ENCODE measurements around the gene MACO1.
"Not testable (repeated sequence)": the region's sequence is repeated elsewhere in the genome, so short reads cannot be mapped to it uniquely, and the experiment has no call there.

Gene MACO1

DNA sequence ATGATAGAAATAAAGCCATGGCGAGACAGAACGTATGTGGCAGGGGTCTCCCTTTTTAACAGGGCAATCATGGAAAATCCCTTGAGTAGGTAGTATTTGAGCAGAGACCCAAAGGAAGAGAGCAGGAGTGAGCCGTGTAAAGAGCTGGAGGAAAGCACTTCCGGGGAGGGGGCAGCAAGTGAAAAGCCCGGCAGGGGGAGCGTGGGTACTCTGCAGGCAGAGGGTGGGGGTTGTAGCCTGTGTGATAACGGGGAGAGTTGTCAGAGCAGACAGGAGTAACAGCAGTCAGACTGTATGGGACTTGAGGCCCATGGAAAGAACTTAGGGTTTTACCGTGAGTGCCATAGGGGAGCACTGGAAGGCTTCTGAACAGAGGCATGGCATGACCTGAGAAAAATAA, 61.6 kb downstream of the MACO1 start:
- DNase-seq = no peak

DNA sequence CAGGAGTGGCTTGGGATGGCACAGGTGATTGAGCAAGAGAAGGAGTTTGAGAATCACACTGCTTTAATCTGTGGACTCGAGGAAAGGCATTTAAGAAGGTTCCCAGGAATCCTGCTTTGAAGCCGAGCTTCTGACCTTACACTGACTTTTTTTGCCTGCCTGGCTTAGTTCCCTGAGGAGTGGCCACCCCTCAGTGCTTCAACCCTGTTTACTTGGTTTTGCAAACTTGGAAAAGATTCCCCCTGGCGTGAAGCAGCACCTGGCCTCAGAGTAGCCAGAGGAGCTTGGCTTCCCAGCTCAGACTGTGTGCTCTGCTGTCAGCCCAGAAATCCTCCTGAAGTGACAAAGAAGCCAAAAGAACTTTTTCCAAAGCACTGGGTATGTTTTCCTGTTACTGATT, 64.3 kb downstream of the MACO1 start:
- no peak for DNase-seq

DNA sequence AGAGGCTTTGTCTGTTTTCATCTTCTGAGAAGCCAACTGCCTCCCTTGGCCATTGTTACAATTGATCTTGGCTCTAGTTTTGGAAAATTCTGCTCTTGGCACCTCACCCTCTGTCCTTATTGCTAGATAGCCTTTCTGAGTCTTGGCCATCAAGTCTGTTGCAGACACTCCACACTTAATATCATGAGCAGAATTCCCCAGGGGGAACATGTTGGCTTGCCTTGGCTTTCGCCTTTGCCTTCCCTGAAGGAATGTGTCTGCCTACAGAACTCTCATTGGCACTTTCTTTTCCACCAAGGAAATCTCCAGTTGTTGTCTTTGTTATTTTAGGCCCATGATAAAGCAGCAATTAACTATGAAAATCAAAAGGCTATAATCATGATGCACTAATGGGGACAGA, 70.0 kb downstream of the MACO1 start:
- no peak for DNase-seq

DNA sequence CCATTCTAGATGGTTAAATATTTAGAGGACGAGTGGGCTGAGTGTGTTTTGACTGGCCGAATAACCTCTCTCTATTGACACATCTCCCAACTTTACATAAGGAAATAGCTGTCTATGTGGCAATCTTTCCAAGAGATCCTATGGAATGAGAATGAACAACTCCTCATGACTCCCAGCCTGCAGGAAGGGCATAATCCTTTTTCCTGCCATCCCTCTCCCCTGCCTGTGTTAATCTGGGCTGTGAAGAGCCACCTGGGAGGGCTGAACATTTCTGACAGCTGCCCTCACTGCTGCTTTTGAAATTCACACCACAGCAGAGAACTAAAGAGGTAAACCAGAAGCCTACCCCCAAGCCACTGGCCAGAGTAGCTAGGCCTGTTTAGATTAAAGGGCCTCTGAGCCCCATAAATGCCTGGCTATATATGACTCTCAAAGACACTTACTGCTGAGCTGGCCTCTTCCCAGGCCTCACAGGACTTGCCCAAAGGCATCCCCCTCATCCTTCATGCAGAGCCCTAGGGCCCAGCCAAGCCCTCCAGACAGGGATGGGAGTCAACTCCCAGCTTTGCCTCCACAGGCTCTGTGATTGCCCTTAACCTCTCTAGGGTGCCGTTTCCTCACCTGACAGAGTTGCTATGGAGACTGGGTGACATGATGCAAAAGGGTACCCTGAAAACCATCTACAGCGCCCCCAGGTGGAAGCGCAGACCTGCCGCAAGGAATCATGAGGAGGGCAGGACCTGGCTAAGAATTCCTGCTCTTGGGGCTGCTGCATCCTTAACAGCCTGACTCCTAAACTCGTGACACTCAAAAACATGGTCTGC, 70.8 kb downstream of the MACO1 start:
- no peak for DNase-seq

DNA sequence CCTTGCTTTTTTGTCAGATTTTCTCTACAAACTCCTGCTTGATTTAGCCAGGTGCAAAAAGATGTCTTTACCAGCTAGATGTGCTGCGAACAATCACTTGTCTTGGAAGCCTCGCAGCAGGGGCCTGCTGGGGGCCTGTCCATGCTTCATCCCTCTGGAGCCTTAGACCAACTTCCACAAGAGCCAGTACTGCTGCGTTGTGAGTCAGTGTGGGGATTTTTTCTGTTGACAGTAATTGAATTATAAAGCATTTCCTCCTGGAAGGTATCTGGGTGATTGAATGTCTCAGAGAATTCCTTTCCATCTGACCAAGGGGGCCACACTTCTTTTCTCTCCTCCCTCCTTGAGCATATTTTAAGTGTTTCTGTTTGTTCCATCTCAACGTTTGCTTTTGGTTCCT, 72.3 kb downstream of the MACO1 start:
- no peak for DNase-seq

DNA sequence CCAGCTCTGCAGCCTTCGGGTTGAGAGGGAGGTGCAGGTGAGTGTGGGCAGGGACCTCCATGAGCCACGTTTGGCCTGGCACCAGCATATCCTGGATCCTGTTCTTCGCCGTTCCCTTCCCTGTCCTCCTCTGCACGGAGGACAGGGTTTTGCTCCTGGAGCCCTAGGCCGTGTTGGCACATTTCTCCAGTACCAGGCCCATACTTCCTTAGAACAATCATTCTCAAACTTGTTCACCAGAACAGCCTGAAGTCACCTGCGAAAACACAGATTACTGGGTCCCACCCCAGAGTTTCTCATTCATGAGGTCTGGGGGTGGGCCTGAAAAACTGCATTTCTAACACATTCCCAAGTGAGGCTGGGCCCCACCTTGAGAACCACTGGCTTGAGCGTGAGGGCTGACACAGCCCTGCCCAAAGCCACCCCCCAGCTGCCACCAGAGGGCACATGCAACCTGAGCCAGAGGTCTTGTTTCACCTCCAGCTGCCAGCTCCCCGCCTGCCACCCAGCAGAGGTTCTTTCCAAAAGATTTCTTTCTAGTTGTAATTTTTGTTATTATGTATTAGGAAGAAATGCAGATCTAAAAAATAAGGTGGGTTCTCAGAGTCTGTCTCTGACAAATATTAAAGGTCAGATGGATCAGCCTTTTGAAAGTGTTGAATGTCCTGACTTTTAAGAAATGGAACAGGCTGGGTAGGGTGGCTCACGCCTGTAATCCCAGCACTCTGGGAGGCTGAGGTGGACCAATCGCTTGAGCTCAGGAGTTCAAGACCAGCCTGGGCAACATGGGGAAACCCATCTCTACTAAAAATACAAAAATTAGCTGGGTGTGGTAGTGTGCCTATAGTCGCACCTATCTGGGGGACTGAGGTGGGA, 73.1 kb downstream of the MACO1 start:
- DNase-seq = peak; percentile 54

DNA sequence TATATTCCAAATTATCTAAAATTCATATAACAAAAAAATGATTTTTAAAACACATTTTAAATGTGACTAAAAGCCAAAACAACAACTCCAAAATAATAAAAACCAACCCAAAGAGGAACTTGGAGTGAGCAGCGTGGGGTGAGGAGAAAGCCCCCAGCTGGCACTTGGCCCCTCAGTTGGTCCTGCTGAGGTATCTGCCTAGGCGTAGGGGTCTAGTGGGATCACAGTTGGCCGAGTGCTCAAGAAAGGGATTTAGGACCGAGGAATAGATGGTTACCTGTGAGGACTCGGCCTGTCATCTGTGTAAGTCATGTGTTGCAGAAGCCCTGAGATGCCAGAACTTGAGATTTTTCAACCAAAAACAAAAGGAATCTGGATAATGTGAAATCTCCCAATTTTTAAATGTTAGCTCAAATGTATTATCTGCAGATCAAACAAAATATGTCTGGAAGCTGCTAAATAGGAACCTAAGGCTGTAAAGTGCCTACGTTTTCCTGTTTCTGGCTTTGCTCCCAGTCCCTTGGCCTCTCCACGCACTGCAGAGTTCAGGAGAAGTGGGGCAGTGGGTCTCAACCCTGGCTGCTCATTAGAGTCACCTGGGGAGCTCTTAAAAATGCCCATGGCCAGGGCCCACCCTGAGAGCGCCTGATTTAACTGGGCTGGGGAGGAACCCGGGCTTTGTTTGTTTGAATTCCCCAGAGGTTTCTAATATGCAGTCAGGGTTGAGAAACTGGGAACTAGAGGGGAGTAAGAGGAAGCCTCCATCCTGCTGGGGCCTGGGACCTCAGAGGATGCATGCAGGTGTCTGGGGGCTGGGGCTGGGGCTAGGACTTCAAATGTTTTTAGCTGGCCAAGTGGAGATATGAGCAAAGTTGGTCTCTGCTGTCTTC, 74.3 kb downstream of the MACO1 start:
- no peak for DNase-seq

DNA sequence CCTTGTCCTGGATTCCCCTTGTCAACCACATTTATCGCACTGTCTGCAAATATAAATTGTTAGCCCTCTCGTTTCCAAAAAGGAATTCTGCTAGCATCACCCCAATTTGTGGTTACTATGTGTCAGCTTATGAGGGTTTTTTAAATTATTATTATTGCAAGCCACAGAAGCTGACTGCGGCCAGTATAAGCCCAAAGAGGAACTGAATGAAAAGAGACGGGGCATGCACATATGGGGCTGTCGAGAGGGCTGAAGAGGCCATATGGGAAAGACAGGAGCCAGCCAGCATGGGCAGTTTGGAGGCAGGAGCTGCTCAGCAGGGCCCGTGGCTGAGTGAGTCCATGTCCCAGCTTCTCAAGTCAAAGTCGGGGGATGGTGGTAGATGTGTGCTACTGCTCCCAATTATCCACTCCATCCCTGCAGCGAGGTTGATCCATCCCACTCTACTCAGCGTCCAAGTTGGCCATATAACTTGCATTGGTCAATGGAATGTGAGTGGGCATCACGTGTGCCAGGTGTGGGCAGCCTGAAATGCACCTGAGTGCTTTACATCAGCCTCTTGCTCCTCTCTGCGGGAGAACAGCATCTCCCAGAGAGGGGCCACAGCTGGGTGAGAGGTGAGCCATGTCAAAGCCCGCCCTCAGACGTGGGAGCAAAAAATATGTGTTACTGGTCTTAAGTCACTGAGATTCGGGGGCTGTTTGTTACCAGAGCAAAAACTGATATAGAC, 75.1 kb downstream of the MACO1 start:
- no peak for DNase-seq

DNA sequence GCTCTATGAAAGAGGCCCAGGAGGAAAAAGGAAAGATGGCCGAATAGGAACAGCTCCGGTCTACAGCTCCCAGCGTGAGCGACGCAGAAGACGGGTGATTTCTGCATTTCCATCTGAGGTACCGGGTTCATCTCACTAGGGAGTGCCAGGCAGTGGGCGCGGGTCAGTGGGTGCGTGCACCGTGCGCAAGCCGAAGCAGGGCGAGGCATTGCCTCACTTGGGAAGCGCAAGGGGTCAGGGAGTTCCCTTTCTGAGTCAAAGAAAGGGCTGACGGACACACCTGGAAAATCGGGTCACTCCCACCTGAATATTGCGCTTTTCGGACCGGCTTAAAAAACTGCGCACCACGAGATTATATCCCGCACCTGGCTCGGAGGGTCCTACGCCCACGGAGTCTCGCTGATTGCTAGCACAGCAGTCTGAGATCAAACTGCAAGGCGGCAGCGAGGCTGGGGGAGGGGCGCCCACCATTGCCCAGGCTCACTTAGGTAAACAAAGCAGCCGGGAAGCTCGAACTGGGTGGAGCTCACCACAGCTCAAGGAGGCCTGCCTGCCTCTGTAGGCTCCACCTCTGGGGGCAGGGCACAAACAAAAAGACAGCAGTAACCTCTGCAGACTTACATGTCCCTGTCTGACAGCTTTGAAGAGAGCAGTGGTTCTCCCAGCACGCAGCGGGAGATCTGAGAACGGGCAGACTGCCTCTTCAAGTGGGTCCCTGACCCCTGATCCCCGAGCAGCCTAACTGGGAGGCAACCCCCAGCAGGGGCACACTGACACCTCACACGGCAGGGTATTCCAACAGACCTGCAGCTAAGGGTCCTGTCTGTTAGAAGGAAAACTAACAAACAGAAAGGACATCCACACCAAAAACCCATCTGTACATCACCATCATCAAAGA, 76.1 kb downstream of the MACO1 start:
- DNase-seq = not testable (repeated sequence)

DNA sequence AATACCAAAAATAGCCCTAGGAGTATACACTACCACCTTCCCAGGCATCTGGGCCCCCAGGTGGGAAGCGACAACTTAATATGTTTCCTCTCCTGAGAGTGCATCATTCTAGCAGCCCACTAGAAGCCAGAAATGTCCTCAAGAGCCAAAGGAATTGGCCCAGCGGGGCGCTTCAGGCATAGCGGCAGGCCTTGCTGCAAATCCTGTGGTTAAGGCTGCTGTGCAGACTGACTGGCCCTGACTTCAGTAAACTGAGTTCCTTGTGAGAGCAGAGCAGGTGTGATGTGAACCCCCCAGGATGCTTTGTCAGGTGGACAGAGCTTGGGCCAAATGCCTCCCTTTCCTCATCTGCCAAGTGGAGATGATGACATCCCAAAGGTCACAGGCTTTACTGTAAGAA, 83.0 kb downstream of the MACO1 start:
- DNase-seq = no peak

DNA sequence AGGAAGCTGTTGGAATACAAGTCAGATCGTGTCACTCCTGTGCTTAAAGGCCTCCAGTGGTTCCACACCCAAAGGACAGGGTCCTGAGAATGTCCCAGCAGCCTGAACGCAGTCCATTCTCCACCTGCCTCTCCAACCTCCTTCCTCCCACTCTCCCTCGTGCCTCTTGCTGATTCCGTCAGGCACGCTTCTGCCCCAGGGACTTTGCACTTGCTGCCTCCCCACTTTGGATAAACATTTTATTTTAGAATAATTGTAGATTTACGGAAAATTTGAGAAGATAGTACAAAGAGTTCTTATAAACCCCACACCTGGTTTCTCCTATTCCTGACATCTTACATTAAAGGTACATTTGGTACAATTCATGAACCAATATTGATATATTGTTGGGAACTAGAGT, 84.3 kb downstream of the MACO1 start:
- no peak for DNase-seq

DNA sequence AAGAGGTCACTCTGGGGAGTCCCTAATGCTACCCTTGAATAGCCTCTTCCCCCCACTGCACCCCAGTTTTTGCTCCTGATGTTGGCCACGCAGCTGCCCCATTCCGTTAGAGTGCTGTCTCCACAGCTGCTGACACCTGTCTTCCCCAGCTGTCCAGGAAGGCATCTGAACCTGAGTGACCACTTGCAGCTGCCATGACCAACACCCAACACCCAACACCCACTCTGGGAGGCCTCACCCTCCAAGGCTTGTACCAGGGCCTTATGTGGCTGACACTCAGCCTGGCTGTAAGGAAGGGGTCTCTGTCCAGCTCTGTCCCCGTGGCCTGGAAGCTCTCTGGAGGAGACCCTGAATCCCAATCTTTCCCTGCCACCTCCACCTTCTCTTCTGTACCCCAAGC, 86.0 kb downstream of the MACO1 start:
- DNase-seq = no peak

DNA sequence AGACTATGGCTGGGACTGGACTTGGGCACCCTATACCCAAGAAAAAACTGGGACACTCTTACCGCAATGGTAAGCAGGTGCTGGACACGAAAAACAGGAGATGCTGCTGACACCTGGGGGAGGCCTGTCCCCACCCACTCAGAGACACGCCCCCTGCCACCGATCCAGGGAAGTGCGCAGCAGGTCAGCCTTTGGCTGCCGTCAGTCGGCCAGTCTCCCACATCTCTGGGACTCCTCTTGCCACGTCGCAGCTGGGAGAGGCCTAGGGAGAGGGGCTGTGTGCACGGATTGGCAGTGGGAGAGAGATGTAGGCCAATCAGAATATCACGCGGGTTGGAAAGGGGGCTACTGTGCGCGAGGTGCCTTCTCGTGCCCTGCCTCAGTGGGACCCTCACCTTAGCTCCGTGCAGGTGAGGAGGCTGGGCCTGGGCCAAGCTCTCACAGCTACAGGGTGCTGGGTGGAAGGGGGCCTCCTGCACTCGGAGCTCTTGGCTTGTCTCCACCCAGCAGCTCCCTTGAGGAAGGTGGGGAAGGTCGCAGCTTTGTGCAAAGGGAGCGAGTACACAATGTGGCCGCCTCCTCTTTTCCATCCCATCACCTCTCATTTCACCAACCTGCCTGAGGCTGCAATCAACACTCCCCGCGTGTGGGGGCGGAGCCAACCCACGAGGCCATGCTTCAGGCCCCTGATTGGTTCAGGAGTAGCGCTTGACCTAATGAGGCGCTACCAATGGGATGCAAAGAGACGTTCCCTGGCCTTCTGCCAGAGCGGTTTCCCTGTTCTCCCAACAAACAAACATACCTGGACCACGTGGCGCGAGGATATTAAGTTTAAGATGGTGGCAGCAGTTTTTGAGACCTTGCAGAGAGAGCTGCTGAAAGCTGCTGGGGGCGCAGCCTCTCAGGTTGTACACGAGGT, 87.0 kb downstream of the MACO1 start:
- no peak for DNase-seq

DNA sequence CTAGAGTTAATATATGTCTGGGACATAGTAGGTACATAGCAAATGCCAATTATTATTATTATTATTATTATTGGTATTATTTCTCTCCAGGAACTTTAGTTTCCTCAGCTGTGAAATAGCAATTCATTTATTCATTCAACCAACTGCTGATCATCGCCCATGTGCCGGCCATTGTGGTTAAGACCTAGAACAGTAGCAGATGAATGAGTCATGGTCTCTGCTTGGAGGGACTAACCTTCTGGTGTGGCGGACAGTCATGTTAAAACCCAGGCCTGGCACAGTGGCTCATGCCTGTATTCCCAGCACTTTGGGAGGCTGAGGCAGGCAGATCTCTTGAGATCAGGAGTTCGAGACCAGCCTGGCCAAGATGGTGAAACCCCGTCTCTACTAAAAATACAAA, 88.9 kb downstream of the MACO1 start:
- no peak for DNase-seq

DNA sequence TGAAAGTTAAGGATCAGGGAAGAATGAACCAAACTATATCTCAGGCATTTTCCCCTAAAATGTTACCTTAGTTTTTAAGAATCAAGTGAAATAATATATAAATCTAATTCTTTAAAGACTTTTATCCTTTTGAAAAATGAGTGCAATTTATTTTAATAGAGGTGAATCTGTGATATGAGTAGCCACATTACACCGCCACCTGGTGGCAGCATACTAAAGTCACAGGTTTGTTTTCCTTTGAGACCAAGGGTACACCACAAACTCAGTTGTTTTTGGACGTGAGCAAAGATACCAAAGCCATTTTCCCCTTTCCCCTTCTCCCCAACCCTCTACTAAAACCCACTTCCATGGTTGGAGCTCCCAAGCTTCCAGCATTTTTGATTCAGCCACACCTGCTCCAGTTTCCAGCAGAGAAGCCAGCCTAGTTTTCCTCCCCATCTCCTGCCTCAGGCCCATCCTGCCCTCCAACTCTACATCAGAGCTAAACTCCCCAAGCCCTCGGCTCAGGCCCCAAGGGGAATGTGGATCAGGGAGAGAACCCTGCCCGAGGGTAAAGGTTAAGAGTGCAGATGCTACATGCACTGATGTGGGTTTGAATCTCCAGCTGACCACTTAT, 89.9 kb downstream of the MACO1 start:
- DNase-seq = peak; percentile 68

DNA sequence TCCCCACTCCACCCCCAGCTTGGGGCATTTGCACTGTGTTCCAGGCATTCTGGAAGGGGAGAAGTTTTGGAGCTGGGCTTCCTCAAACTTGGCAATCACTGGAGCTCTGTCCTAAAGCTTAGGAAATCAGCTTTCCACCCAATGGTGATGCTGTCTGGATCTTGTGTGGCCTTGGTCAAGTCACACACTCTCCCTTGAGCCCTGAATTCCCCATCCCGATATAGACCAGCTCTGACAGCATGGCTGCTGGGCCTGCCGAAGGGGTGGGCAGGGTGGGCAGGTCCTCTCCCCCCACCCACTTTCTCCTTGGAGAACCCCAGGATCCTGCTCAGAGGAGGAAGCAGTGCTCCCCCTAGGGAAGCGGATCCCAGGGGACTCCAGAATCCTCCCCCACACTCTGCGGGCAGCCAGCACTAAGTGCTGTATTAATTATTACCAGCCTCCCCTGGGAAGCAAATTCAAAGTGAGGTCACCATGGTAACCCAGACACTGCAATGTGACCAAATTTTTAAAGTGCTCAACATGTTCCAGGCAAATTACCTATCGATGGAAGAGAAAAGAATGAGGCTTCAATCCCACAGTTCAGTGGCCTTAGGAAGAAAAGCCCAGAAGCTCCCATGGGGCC, 91.4 kb downstream of the MACO1 start:
- DNase-seq = no peak

DNA sequence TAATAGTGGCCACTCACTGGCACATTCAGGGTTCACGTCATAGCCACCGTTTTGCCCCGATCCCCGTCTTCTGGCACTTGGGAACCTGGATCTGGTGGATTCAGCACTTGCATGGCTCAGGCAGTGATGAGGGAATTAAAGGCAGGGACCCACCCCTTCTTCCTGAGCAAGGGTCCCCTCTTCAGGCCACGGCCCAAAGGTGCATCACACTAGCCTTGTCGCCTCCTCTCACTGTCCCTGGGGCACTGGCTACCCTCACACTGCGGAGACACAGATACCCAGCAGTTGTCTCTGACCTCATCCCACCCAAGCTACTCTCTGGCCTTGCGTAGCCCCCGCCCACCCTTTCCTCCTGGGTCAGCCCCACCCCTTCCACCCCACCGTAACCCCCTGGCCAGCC, 92.8 kb downstream of the MACO1 start:
- no peak for DNase-seq

DNA sequence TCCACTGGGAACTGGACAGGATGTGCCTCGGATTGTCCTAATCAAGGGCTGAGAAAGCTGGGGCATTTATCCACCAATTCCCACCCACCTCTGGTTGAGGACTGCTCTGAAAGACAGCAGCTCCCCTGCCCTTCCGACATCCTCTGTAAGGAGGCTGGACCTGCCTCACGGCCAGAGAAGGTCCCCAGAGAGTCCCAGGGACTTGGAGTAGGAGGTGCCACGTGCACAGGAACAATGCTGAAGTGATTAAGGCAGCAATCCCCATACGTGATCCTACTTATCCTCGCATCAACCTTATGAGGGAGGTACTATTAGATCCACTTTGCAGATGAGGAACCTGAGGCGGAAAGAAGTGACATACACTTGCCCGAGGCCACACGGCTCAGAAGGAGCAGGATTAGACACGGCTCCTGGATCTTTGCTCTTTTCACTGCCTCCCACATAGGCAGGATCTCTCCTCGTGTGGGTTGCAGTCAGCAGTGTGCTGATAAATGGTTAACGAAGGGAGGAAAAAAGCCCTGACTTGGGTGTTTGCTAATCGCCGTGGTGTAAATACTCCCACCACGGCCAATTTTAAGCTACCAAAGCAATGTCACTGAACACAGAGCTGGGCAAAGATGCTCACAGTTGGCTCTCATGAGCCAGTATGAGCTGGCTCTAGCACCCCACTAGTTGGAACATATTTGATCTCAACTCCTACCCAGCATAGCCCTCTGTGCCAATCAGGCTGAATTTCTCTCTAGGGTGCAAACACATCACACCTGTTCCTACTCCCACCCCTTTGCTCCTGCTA, 94.1 kb downstream of the MACO1 start:
- no peak for DNase-seq

DNA sequence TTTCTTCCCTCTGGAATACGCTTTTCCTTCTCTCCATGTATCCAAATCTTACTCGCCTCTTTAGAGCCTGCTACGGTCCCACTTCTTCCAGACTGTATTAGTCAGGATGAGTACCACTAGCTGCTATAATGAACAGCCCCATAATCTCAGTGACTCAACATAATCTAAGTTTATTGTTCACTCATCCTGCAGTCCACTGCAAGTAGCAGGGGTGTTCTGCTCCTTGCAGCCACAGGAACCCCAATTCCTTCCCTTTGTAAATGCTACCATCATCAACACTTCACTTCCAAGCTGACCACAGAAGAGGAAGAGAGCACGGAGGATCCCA, 94.6 kb downstream of the MACO1 start:
- no peak for DNase-seq
